C1 segment of cervical spinal cord (tissue), 14 donors: Measurements from ENCODE around the gene BRMS1.
"Not testable (repeated sequence)": the region's sequence is repeated elsewhere in the genome, so short reads cannot be mapped to it uniquely, and the experiment has no call there.

Experiments used
- DNase-seq, 14 donors: peaks; one replicate each; lab custom pipeline; 2025; lab: John Stamatoyannopoulos, UW

Gene BRMS1

DNA sequence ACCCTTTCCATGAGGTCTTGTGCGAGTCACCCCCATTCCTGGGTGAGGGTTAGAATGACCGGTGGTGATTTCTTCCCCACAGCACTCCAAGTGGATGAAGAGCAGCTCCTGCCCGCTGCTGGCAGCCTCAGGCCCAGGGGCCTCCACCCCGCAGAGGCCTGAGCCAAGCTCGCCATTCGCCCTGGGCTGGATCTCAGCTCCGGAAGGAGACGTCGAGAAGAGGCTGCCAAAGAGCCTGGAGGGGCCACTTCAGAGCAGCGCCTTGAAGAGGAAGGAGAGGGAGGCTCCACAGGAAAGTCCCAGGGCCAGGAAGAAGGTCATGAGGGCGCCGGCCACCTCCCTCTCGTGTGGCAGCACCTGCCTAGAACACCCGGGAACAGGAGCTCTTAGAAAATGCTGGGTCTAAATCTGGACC is 18.3 kb upstream of the BRMS1 start:
- DNase-seq = no peak

DNA sequence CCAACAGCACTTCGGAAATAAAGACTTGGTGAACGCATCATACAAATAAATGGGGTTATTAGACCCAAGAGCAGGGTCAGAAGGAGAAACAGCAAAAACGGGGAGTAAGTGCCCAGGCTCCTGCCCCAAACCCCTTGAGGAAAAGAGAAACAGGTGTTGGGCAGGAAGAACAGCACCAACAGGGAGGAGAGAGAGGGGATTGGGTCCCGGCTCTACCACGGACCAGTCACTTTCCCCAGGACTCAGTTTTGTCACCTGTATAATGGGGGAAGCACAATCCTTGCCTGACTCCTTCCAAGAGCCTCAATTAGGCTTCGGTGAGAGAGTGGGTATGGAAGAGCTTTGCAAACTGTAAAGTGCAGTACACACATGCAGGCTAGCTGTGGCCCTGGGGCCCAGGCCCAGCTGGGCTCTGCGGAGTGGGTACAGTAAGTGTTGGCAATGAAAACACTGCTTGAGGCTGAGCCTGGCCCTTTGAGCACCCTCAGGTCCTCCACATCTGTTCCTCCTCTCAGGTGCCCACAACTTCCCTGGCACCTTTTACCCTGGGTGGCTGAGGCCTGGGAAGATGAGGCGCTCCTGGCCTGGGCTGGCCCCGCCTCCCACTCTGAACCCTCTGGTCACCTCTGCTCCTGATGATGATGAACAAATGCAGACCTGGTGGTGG is 17.7 kb upstream of the BRMS1 start:
- no peak for DNase-seq

DNA sequence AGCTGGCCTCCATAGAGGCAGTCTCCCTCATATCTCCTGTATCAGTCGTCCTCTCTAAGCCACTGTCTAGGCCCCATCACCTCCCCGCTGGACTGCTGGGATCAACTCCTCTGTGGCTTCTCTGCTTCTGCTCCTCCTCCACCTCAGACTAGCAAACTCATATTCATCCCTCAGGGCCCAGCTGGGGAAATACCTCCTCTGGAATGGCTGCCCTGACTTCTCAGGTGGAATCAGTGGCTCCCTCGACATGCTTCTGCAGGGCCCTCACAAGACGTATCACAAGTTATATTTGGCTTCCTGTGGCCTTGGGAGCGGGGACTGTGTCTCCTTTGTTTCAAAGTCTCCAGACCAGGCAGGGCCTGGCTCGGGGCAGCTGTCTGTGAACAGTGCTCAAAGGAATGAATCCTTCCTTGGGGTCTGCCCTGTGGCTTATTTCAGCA is 16.6 kb upstream of the BRMS1 start:
- no peak for DNase-seq

DNA sequence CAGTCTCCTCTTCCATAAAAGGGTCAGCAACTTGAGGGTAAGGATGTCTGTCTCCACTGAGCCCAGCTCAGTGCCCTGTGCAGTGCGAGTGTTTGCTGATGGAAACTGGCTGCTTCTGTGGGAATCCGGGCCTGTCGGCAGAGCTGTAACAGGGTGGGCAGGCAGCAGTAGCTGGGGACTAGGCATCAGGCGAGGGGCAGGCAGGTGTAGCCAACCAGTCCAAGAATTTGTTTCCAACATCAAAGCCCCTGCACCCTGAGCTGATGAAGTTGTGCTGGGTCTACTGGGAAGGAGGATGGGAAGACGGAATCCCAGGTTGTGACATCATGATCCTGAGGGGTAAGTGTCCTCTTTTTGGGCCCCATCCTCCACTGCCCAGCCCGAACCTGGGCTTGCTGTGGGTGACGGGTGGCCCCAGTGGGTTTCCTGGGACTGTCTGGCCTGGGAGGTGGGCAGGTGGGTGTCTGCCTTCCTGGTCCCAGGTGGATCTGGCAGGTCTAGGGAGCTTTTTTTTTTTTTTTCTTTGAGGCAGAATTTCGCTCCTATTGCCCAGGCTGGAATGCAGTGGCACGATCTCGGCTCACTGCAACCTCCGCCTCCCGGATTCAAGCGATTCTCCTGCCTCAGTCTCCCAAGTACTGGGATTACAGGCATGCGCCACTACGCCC is 15.6 kb upstream of the BRMS1 start:
- no peak for DNase-seq

DNA sequence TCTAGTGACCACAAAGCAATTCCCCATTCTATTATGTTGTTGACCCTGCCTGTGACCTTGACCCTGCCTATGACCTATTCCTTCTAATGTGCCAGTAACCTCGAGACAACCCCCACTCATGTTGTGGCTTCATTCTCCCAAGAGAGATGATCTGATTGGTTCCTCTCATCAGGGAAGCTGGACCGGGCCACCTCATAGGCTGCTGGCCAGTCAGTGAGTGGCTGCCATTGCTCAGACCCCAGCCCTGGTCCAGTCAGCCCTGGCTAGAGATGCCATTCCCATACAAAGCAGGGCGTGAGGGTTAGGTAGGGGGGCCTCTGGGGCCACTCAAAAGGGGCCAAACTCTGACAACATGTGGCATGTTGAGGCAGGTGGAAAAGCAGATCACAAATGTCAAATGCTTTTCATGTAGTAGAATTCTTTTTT is 14.8 kb upstream of the BRMS1 start:
- no peak for DNase-seq

DNA sequence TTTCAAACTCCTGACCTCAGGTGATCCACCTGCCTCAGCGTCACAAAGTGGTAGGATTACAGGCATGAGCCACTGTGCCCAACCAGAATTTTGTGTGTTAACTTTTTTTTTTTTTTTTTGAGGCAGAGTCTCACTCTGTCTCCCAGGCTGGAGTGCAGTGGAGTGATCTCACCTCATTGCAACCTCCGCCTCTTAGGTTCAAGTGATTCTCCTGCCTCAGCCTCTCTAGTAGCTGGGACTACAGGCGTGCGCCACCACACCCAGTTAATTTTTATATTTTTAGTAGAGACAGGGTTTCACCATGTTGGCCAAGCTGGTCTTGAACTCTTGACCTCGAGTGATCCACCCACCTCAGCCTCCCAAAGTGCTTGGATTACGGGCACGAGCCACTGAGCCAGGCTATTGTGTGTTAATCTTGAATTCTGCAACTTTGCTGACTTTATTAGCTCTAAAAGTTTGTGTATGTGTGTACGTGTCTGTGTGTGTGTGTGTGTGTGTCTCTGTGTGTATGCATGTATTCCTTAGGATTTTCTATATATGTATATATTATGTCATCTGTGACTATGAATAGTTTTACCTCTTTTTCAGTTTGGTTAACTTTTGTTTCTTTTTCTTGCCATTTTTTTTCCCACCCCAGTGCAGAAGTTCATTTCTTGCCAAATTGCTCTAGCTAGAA is 5.8 kb upstream of the BRMS1 start:
- not testable (repeated sequence) for DNase-seq

DNA sequence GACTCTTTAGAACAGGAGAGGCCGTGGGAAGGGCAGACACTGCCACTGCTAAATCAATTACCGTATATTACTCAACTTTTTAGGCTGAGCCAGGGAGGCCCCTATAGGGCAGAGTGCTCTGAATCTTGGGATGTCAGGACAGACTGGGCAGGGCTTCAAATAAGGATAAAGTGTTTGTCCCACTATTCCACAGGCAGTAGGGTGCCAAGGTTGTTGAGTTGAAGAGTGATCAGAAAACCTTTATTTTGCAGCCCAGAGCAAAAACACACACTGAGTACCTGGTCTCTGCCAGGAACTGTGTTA is 4.1 kb upstream of the BRMS1 start:
- no peak for DNase-seq

DNA sequence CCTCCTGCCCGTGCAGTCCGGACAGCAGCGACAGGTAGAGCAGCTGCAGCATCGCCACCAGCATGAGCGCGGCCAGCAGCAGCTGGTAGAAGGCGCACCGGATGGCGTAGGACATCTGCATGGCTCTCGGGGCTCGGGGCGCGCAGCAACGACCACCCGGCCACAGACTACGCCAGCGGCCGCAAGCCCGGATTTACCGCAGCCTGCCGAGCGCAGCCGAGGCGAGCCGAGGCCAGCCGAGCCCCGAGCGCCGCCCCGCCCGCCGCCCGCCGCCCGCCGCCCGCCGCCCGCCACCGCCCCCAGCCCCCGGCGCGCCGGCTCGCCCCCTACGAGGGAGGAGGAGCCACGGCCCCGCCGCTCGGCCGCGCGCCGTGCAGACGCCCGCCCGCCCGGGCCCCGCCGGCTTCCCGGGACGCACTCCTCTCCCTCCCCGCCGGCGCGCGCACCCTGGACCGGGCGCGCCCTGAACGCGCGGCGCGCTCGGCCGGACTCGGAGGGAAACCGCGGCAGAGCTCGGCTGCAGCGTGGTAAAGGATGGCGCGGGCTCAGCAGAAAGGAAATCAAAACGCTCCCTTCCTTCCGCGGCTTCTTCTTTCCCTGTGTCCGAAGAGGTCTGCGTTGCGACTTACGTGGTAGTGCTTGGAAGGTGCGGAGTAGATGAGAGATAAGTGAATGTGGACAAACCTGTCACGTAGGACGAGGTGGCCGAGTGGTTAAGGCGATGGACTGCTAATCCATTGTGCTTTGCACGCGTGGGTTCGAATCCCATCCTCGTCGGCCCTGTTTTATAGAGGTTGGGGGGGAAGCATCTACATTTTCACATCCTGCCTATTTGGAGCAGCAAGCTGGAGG is 2.7 kb upstream of the BRMS1 start, which contains the start of gene B4GAT1:
B4GAT1 (minus strand) TSS at position 205 of the 852 bp plus-strand sequence; CDS start at position 121, 84 bp downstream.
- DNase-seq = peak in 13 of 14 donors; percentile 35 to 91 (median 70)

DNA sequence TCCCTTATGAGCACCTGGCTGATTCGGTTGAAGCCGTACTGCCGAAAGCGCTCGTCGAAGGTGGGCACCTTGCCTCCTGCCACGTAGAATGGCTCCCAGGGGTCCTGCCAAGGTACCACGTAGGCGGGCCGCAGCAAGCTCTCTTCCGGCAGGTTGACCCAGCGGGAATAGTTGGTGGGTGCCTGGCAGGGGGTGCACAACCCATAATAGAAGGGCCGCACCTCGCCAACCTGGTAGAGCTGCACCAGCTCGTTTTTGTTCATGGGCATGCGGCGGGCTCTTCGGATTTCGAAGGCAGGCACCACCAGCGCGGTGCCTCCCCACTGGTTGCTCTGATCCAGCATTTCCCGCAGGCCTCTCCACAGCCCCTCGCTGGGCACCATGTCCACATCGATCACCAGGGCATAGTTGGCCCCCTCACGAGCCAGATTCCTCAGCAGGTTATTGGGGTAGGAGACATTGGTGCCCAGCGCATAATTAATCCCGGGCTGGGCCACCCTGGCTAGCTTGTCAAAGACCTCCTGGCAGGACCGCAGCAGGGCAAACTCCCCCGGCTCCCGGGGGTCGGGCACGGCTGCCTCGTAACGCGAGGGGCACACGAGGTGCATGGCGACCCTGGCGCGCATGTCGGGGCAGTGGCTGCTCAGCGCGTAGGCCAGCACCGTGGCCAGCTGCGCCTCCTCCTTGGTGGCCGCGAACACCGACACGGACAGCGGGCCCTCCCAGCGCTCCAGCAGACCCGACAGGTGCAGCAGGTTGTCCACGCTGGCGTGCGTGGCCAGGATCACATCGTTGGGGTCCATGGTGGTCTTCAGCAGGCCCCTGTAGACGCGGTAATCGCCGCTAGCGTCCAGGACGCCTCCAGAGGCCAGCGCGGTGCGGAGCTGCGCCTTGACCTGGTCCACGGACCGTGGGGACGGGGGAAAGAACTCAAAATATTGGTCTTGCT is 1.8 kb upstream of the BRMS1 start:
- DNase-seq = peak in 1 of 14 donors; percentile 63

DNA sequence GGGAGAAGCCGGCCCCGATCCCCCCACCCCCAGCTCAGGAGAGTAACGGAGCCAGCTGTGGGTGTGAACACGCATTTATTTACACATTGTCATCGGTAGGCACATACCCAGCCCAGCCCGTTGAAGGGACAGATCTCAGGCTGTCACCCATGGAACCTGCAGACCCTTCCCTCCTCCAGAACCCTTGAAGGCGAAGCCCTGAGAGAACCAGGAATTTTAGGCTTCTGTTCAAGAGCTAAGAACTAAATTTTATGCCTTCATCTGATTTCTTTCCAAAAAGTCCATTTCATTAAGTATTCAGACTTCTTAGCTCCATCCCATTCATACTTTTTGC is 379 bp upstream of the BRMS1 start:
- no peak for DNase-seq

DNA sequence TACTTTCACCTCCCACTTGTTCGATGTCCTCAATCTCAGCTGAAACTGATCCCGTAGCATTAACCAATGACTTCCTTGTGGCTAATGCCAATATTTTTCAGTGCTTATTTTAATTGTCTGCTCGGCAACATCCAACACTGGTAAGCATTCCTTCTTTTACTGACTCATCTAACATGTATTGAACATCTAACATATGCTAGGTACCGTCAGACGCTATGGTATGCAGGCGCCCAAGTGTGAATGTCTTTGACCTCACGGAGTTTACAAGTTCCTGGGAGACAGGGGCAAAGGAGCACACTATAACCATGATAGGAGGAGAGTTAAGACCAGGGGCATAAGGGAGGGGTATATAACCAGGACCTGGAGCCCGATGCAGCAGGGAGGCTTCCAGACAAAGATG is 1.7 kb downstream of the BRMS1 start:
- DNase-seq = no peak

DNA sequence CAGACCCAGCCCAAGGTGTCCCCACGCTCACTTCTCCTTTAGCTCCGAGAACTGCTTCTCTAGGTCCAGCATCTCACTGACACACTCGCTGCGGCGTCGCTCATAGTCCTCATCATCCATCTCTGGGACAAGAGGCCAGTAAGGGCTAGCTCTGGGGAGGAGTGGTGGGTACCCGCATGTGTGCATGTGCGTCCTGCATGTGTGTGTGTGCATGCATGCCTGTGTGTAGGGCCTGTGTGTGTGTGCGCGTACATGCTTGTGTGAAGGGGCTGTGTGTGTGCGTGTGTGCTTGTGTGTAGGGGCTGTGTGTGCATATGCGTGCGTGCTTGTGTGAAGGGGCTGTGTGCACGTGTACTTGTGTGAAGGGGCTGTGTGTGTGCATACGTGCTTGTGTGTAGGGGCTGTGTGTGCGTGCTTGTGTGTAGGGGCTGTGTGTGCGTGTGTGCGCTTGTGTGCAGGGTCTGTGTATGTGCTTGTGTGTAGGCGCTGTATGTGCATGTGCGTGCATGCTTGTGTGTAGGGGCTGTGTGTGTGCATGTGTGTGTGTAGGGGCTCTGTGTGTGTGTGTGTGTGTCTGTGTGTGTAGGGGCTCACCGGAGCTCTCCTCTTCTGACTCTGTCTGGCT is 3.3 kb downstream of the BRMS1 start:
- no peak for DNase-seq

DNA sequence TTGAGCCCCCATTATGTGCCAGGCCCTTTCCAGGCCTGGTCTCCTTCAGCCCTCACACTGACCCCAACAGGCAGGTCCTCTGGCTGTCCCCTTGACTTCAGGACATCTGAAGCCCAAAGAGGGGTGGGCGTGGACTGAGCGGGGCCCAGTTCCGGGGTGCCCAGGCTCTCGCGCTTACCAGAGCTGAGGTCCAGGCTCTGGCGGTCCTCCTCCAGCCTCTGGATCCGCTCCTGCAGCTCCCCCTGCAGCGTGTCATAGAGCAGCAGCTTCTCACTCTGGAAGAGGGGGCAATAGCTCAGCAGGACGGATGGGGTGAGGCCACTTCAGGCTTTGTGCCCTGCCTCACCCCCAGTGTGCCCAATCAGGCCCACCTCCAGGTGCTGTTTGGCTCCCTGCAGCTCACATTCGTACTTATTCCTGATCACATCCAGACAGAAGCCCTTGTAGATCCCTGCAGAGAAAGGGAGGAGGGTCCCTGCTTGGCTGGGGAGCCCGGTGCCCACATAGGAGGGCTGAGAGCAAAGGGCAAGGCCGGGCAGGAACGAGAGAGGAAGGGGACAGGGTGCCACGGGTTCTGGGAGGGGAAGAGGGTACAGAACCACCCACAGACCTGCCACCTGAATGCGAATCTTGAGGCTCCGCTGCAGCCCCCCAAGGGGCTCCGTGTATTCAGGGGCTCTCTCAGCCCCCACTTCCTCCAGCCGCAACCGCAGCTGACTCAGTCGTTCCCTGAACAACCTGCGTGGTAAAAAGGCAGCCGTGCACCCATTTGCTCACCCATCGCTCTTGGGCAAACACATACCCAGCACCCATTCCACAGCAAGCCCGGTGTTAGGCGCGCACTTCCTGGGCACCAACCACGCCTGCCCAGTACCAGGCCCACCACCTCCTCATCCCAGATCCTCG is 4.1 kb downstream of the BRMS1 start:
- DNase-seq = no peak

DNA sequence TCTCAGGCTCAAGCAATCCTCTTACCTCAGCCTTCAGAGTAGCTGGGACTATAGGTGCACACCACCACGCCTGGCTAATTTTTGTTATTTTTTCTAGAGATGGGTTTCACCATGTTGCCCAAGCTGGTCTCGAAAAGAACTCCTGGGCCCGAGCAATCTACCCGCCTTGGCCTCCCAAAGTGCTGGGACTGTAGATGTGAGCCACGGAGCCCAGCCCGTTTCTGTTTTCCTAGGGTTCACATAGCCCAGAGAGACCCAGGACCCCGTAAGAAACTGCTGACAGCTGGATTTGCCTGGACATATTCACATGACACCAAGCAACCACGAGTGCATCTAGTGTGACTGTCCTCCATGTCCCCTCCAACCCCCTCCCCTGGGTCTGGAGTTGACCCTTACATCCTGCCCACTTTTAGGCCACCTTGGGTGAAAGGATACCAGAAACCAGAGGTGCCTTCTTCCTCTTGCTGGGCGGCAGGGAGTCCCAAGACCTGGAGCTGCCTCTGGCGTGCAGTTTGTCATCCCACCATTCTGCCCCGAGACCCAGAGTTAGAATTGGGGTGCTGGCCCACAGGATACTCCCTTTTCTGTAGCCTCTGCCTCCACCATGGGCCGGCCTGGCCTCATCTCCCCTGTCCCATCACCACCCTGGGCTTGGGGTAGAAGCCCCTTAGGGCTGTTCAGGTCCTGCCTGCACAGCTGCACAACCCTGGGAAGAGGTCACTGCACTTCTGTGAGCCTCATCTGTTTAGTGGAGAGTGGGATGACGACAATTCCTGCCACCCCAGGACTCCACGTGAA is 5.0 kb downstream of the BRMS1 start:
- DNase-seq = no peak

DNA sequence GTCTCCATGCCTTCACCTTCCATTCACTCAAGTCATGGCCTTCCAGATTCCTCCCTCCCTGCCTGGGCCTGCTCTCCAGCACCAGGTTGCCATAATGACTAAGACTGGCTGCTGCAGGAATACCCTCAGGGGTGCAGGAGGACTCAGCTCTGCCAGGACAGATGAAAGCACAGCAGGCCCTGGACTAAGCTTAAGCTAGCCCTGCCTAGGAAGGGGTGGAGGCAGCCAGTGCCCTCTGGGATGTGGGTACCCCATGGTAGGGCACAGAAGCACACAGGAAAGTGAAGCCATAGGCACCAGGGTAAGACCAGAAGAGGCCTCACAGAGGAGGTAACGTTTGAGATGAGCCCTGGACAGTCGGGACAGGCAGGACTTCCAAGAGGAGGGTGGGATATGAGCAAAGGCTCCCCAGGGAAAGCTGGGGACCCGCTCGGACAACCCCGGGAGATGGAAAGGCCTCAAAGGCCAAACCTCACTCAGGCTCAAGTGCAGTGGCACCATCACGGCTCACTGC is 5.7 kb downstream of the BRMS1 start:
- DNase-seq = no peak

DNA sequence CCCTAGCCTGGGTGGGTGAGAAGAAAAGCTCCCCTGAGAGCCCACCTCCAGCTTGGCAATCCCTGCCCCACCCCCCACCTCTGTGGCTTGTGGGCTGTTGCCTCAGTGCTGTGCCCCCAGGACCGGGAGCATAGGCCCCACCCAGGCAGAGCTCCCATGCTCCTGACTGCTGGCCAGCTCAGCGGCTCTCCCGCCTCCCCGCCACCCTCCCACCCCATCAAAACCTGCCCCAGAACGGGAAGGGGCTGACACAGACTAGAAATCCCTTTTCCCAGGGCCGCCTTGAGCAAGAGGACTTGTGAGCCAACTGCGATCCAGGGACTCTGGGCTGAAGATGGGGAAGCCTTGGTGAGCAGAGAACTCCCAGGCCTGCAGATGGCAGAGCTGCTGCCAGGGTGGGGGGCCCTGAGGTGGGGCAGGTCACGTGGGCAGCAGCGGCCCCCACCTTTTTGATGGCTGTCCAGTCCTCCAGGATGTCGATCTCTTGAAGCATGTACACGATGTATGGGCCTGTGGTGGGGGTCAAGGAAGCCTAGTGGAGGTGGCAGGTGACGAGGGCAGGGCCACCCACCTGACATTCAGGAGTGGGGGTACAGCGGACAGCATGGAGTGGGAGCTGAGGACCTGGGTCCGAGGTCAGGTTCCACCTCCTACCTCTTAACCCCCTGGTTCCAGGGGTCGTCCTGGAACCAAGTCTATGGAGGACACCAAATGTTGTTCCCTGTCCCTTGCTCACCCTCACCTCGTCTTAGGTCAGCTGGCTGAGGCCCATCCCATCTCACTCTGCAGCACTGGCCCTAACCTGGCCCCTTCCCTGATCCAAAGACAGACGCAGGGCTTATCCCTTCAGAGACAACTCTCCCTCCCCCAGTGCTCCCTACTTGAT is 6.4 kb downstream of the BRMS1 start:
- no peak for DNase-seq
